Measurements from ENCODE around the gene BICC1. TPM values are rescaled to one million over a fixed set of nuclear protein-coding genes. Genes with fewer than 3 reads are reported as not detected.

The BICC1 gene
- total RNA-seq, 2 donors from 2014 or later: 35.3 to 42.0 TPM

DNA sequence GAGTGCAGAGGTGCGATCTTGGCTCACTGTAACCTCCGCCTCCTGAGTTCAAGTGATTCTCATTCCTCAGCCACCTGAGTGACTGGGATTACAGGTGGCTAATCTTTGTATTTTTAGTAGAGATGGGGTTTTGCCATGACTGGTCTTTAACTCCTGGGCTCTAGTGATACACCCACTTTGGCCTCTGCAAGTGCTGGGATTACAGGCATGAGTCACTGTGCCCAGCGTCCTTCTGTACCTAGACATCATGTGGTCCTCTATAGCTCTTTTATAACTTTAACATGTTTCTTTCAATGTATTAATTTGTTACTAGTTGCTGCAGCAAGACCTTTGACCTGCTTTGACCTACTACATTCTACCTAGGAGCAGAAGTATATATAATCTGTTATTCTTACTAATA, 38.7 kb upstream of the BICC1 start:
- Histone ChIP-seq H3K36me3 (replicated peaks in 1 of 2; ENCODE audit: insufficient read depth in 1 of 2, low read depth in 2 of 2) (no peaks in the 10 kb centered on the region), H3K4me3 (no peak overlapping the region), H3K27ac (no peak overlapping the region), H3K27me3 (no peaks in the 10 kb centered on the region), H3K9me3 (no peaks in the 10 kb centered on the region), H3K4me1 (peaks cover 10% of the 10 kb centered on the region)
- intact Hi-C loops (cut with DNase I): no loop called here
- DNase-seq (no peak), ATAC-seq (no peak)
- 85 to 93% methylated on average over 3 of the region's 3 CpGs for WGBS, 2 donors
- TF ChIP-seq, protein P1, sequence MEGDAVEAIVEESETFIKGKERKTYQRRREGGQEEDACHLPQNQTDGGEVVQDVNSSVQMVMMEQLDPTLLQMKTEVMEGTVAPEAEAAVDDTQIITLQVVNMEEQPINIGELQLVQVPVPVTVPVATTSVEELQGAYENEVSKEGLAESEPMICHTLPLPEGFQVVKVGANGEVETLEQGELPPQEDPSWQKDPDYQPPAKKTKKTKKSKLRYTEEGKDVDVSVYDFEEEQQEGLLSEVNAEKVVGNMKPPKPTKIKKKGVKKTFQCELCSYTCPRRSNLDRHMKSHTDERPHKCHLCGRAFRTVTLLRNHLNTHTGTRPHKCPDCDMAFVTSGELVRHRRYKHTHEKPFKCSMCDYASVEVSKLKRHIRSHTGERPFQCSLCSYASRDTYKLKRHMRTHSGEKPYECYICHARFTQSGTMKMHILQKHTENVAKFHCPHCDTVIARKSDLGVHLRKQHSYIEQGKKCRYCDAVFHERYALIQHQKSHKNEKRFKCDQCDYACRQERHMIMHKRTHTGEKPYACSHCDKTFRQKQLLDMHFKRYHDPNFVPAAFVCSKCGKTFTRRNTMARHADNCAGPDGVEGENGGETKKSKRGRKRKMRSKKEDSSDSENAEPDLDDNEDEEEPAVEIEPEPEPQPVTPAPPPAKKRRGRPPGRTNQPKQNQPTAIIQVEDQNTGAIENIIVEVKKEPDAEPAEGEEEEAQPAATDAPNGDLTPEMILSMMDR (IDR thresholded peaks at IDR 0.05): no peak
- TF ChIP-seq POLR2A (IDR thresholded peaks at IDR 0.05): no peak

DNA sequence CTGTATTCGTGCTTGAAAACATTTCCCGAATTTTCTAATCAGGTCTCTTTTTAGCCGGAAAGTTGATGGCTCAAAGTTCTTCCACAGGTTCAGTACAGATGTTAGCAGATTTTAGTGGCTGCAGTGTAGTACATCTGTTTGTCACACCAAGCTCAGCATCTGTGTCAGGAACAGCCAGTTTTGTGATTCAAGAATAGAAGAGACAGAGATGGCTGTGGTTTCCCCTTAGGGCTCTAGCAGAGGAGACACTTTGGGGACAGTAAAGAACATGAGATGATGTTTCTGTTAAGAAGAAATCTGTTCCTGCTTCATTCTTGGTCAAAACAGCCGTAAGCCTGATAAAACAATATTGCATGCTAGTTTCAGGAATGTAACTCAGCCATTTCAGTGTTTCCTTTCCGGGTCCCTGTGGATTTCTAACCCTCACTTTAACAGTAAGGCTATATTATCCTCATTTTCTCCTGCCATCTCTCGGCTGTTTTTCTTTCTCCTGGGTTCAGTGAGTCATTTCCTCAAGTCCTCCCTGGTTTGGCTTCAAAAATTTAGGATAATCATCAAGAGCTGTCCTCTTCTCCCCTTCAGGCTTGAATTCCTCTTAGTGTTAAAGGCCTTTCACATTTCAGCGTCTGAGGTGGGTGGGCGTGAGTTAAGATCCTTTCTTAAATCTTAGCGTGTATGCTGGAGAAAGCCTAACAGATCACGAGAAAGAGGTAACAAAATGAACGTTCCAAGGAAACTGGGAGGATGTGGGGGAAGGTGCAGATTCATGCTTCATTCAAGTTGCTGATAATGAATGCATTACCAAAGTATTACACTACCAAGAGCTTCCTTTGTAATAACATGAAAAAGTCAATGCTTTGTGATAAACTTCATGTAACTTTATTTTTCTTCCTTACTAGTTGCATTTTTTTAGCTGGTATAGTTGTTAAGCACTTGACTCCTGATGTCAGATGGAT, 37.1 kb upstream of the BICC1 start:
- no peaks in the 10 kb centered on the region for H3K9me3 ChIP-seq
- no peak overlapping the region for H3K4me3 ChIP-seq
- 54 to 60% methylated on average over 11 of the region's 11 CpGs for WGBS, 2 donors
- no peaks in the 10 kb centered on the region for H3K4me1 ChIP-seq
- TF ChIP-seq, protein P1 (IDR thresholded peaks at IDR 0.05): no peak
- TF ChIP-seq POLR2A (IDR thresholded peaks at IDR 0.05): no peak
- H3K27ac ChIP-seq: peak overlapping the region in 3 of 4 donors; percentile 50 to 70 (median 59)
- intact Hi-C loops (cut with DNase I): no loop called here
- H3K27me3 ChIP-seq: no peaks in the 10 kb centered on the region
- H3K36me3 ChIP-seq (replicated peaks in 1 of 2; ENCODE audit: insufficient read depth in 1 of 2, low read depth in 2 of 2): no peaks in the 10 kb centered on the region
- ATAC-seq (peak; percentile 48), DNase-seq (no peak)

DNA sequence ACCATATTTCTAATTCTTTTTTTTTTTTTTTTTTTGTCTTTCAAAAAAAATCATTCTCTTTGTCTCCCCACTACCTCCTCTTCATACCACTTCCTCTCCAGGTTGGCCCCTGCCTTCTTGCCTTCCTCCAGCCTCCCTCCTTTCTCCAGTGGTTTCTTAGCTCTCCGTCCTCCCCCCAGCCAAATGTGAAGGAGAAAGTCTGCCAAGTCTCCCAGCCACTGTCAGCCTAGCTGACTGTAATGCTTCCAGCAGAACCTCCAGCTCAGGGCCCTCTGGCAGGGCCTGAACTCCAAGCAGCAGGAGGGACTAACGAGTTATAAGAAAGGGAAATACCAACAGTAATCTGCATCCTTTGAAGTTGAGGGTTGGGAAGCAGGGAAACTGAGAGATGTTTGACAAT, 35.5 kb upstream of the BICC1 start:
- intact Hi-C loops (cut with DNase I): no loop called here
- no peak overlapping the region for H3K4me3 ChIP-seq
- H3K9me3 ChIP-seq: no peaks in the 10 kb centered on the region
- ATAC-seq (no peak), DNase-seq (peak in 1 of 4 donors; percentile 10)
- H3K4me1 ChIP-seq: no peaks in the 10 kb centered on the region
- no peak for TF ChIP-seq POLR2A (IDR thresholded peaks at IDR 0.05)
- TF ChIP-seq, protein P1 (IDR thresholded peaks at IDR 0.05): no peak
- 65 to 76% methylated on average over 2 of the region's 2 CpGs for WGBS, 2 donors
- H3K27ac ChIP-seq: no peak overlapping the region
- H3K36me3 ChIP-seq (replicated peaks in 1 of 2; ENCODE audit: insufficient read depth in 1 of 2, low read depth in 2 of 2): no peaks in the 10 kb centered on the region
- no peaks in the 10 kb centered on the region for H3K27me3 ChIP-seq

DNA sequence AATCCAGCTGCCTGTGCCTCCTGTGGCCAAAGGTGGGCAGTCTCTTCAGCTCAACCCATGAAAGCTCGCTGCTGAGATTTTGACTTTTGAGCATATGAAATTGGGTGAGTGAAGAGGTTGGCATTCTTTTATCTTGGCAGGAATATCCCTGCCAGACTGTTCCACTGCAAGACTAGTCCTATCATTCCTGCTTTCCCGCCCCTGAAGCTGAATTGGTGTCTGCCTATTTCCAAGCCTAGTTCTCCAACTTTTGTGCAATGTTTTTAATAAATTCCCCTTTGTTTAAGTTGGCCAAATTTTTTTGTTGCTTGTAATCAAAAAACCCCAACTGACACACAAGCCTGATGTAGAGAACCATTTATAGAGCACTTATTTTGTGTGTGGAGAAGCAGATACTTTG, 34.8 kb upstream of the BICC1 start:
- H3K9me3 ChIP-seq: no peaks in the 10 kb centered on the region
- WGBS, 2 donors: 84 to 85% methylated on average over 2 of the region's 2 CpGs
- H3K36me3 ChIP-seq (replicated peaks in 1 of 2; ENCODE audit: insufficient read depth in 1 of 2, low read depth in 2 of 2): no peaks in the 10 kb centered on the region
- DNase-seq (no peak), ATAC-seq (no peak)
- intact Hi-C loops (cut with DNase I): no loop called here
- no peaks in the 10 kb centered on the region for H3K4me1 ChIP-seq
- no peak overlapping the region for H3K27ac ChIP-seq
- H3K4me3 ChIP-seq: no peak overlapping the region
- H3K27me3 ChIP-seq: no peaks in the 10 kb centered on the region
- TF ChIP-seq POLR2A (IDR thresholded peaks at IDR 0.05): no peak
- TF ChIP-seq, protein P1 (IDR thresholded peaks at IDR 0.05): no peak
